Activated gamma-delta T cell (primary cell): Measurements from ENCODE around the gene CHST1.

Experiments
- DNase-seq: peaks from one replicate; lab custom pipeline; 2025; lab: John Stamatoyannopoulos, UW

CHST1 gene

GRCh38 chr11:45659818-45660160 is 5.6 kb downstream of the CHST1 start:
- DNase-seq: no peak

DNA sequence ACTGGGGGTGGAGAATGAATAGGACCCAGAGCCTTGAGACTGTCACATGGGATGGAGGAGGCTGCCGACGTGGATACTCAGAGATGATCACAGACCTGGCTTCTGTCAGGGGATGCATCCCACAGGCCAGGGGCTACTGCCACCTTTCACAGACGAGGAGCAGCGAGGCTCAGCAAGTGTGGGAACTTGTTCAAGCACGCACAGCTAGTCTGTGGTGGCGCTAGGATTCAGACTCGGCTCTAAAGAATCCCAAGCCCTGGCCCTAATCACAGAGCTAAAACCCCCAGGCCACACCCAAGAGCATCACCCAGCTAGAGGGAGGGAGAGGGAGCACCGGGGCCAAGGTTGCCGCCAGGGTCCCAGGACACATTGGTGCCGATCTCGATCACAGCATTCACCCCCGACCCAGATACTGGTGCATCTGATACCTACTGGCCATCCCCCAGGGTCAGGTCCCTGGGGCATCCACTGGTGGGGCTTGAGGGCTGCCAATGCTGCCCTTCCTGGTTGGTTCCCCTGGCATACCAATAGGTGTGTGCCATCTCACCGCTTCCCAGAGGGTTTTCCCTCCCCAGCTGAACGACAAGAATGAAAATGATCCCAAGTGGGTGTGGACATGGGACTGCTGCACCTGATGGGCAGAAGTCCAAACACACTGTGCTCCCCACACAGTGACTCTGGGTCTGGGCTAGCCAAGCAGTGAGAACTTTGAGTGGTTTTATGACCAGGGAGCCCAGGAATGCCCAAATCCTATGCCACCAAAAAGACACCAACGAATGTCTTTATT is 6.2 kb downstream of the CHST1 start:
- DNase-seq: no peak

DNA sequence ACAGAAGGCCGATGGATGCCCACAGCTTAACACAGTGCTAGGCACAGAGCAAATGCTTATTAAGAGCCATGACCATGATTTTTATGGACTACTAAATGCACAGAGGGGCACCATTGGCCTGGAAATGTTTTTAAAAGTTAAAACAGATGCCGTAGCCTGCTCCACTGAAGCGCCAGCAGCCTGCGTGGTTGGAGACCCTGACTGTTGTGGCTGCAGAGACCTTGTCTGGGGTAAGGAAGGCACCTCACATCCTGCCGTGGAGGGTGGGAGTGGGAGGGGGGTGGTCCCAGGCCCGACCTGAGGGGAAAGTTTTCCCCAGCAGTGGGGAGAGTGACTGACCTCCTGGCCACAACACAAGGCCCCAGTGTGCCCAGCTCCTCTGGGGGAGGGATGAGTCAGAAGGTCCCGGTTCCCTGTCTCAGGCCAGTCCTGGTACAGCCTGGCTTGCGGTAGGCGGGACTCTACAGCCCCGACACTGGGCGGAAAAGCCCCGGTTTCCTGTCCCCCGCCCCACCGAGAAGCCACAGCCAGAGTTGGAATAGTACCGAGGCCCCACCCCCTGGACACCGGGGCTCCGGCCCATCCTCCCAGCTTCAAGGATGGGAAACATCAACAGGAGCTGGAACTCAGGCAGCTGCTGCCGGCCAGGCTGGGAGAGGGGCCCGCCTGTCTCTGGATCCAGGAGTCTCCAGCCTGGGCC is 7.0 kb downstream of the CHST1 start:
- no peak for DNase-seq

DNA sequence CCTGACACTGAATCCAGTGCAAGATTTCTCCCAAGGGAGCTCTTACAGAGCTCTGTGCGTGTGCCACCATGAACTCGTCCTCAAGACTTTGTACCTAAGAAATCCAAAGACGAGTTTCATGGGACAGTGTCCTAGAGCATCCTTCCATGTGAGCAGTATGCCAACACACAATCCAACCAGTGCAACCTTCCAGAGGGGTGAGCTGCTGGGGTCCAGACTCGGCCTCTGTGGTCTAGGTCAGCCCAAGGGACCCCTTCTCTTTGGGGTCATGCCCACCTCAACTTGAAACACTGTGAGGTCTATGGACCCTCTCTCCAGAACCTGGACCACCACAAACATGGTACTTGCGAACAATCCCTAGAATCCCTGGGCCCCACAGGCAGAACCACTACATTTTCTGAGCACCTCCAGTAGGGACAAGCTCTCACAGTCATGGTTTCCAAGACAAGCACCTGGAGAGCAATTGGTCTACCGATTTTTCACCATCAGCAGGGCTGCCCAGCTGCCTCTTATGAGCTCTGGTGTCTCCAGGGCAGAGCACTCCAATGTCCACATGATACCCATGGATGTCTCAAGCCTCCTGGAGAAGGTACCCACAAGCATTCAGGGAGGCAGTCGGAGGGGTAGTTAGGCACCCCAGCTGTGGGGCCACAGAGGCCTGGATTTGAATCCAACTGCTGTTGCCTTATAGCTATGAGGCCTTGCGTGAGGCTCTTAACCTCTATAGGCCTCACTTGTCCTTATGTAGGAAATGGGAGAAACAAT is 7.7 kb downstream of the CHST1 start:
- DNase-seq: no peak

GRCh38 chr11:45655831-45656230 is 9.6 kb downstream of the CHST1 start:
- no peak for DNase-seq

GRCh38 chr11:45655347-45655756 is 10.1 kb downstream of the CHST1 start:
- DNase-seq: no peak

DNA sequence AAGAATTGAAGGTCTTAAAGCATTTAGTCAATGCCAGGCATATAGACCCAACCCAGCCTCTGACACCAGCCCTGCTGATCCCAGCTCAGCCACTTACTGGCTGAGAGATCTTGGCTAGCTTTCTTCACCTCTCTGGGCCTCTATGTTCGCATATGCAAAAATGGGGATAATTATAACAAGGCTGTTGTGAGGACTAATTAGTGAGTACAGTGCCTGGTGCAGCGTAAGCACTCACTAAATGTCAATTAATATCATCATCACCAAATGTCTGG is 10.5 kb downstream of the CHST1 start:
- DNase-seq: no peak

GRCh38 chr11:45654231-45655011 is 11.0 kb downstream of the CHST1 start:
- no peak for DNase-seq

- no peak for DNase-seq
These were observed 12.1 kb downstream of the CHST1 start for GRCh38 chr11:45653277-45653676.

- DNase-seq: no peak
These were observed 12.6 kb downstream of the CHST1 start for GRCh38 chr11:45652781-45653180.

DNA sequence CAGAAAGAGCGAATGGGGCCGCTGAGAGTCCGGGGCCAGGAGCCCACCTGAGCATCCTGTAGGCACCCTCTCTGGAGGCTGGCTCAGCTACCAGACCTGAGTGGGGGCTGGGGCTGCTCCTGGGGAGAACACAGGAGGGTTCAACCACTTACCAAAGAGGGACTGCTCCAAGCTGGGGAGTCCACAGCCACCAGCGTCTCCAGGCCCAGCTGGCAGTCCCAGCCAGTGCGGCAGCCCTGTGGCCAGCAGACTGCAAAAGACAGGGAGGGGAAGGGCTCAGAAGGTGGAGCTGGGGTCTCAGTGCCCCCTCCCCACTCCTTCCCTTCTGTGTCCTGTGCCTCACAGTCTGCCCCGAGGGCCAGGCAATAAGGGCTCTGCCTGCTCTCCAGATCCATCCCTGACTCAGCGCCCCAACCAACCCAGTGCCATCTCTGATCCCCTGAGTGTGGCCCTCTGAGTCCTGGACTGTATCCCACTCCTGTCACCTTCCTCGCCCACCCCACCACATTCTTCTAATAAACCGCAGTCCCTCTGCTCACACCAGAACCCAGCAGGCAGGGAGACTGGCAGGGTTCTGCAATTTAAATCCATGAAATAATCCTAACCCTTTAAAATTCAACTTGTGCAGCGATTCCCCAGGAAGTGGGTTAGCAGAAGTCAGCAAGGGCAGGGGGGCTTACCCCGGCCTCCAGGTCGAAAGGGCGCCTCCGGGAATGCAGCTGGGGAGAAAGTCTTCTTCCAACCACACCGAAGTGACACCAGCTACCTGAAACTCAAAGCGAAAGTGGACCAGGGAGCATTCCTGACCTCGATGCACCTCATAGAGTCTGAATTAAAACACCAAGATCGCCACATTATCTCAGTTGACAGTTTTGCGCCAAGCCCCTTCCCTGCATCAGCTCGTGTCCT is 13.3 kb downstream of the CHST1 start:
- DNase-seq: no peak

GRCh38 chr11:45651156-45651555 is 14.3 kb downstream of the CHST1 start:
- no peak for DNase-seq

DNA sequence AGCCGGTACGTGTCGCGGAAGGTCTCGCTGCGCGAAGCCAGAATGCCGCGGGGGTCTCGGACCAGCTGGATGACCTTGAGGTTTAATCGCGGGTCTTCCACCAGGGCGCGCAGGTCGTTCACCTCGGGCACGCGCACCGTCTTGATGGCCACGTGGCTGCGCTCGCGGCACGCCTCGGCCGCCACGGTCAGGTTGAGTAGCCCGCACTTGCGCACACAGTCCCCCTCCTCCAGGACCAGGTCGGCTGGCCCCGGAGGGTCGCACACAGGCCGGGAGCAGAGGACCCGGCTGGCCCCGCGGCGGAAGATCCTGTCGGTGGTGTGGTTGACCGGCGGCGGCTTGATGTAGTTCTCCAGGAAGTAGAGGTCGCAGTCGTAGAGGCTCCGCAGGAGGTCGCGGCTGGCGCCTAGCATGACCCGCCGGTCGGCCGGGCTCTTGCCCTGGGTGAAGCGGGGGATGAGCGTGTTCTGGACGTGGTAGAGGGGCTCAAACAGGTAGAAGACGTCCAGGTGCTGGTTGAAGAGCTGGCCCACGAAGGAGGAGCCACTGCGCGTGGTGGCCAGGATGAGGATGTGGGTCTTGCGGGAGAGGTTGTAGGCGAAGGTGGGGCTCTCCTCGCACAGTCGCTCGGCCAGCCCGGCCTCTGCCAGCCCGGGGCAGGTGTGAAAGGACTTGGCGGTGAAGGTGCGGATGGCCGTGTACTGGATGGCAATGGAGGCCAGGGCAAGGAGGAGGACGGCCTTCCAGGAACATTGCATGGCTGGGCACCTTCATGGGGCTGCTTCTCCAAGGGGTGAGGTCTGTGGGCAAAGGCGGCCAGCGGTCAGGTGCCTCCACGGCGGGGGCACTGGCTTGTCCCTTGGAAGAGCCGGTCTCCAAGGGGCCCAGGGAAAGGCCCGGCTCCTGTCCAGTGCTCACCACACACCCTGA is 15.0 kb downstream of the CHST1 start:
- no peak for DNase-seq

GRCh38 chr11:45649544-45650165 is 15.8 kb downstream of the CHST1 start:
- DNase-seq: no peak

- DNase-seq: no peak
These were observed 16.5 kb downstream of the CHST1 start for GRCh38 chr11:45648931-45649330.

DNA sequence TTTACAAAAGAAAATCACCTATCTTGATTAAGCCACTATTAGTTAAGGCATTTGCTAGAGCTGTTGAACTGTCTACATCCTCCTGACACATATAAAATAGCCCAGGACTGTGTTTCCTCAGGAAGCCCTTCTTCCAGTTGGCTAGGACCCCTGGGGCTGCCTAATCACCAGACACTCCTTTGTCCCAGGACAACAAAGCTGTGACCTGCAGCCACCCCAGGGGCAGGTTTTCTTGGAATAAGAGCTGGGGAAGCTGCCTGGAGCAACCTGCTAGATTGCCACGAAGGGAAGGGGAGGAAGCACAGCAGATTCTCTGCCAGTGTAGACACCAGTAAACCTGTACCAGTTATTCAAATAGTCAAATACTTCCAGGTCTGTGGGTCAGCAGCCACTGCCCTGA is 17.6 kb downstream of the CHST1 start:
- no peak for DNase-seq

GRCh38 chr11:45647329-45647728 is 18.1 kb downstream of the CHST1 start:
- no peak for DNase-seq

DNA sequence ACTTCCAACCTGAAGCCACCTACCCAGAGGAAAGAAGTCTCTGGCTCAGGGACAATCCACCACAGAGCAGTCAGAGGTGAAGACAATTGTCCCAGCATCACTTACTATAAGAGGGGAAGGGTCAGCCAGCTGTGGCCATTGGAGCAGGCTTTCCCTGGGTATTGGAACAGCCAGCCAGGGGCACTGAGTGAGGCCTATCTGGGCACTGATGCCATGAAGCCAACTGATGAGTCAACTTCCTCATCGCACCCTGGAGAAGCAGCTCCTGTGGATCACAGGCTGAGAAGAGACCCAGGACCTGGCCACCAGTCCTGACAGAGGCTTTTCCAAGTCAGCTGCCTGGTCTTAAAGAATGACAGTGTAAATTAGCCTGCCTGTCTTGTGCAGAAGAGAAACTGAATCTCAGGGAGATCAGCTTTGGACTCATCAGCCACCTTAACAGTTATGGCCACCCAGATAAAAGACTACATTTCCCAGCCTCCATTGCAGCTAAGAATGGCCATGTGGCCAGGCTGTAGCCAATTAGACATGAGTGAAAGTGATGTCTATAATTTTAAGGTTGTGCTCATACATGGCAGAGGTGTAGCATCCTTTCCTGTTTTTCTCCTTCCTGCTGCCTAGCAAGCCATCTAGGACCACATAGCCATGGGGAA is 19.0 kb downstream of the CHST1 start:
- no peak for DNase-seq
